ENCODE measurements around the gene WDR1. TPM values are rescaled to one million over a fixed set of nuclear protein-coding genes. Genes with fewer than 3 reads are reported as not detected.

WDR1 gene
- total RNA-seq, 1 donor from 2014 or later: 367 TPM

- no peak for DNase-seq (ENCODE audit: low read depth)
These were observed 17.8 kb downstream of the WDR1 start for GRCh38 chr4:10098780-10099160.

- no peak for DNase-seq (ENCODE audit: low read depth)
These were observed 18.5 kb downstream of the WDR1 start for GRCh38 chr4:10097906-10098779.

GRCh38 chr4:10096978-10097335, 19.6 kb downstream of the WDR1 start:
- DNase-seq (ENCODE audit: low read depth): no peak

- DNase-seq (ENCODE audit: low read depth): peak; percentile 94
These were observed 20.2 kb downstream of the WDR1 start for GRCh38 chr4:10096201-10096977.

- no peak for DNase-seq (ENCODE audit: low read depth)
These were observed 21.2 kb downstream of the WDR1 start for GRCh38 chr4:10095296-10095991.

- DNase-seq (ENCODE audit: low read depth): no peak
These were observed 21.8 kb downstream of the WDR1 start for GRCh38 chr4:10094841-10095240.

- peak; percentile 40 for DNase-seq (ENCODE audit: low read depth)
These were observed 22.6 kb downstream of the WDR1 start for GRCh38 chr4:10093801-10094552.

- no peak for DNase-seq (ENCODE audit: low read depth)
These were observed 23.4 kb downstream of the WDR1 start for GRCh38 chr4:10093271-10093621.

- no peak for DNase-seq (ENCODE audit: low read depth)
These were observed 23.9 kb downstream of the WDR1 start for GRCh38 chr4:10092481-10093270.

GRCh38 chr4:10091531-10092181, 24.9 kb downstream of the WDR1 start:
- DNase-seq (ENCODE audit: low read depth): no peak

- no peak for DNase-seq (ENCODE audit: low read depth)
These were observed 25.9 kb downstream of the WDR1 start for GRCh38 chr4:10090467-10091250.

- peak; percentile 99 for DNase-seq (ENCODE audit: low read depth)
These were observed 27.3 kb downstream of the WDR1 start for GRCh38 chr4:10089346-10089745.

- no peak for DNase-seq (ENCODE audit: low read depth)
These were observed 28.2 kb downstream of the WDR1 start for GRCh38 chr4:10088135-10089010.

- DNase-seq (ENCODE audit: low read depth): no peak
These were observed 29.3 kb downstream of the WDR1 start for GRCh38 chr4:10087152-10087791.

- DNase-seq (ENCODE audit: low read depth): no peak
These were observed 30.0 kb downstream of the WDR1 start for GRCh38 chr4:10086506-10087120.

- no peak for DNase-seq (ENCODE audit: low read depth)
These were observed 30.6 kb downstream of the WDR1 start for GRCh38 chr4:10085828-10086505.

- DNase-seq (ENCODE audit: low read depth): no peak
These were observed 31.2 kb downstream of the WDR1 start for GRCh38 chr4:10085386-10085785.

Data from renal cortical epithelial cell (primary cell).